Measurements from ENCODE around the gene SDCCAG8.

The SDCCAG8 gene

GRCh38 chr1:243379208-243379607, 123.4 kb downstream of the SDCCAG8 start:
- no peak for DNase-seq (ENCODE audit: extremely low read depth in 1 of 2, low read depth in 1 of 2)

GRCh38 chr1:243379706-243380105, 123.9 kb downstream of the SDCCAG8 start:
- DNase-seq (ENCODE audit: extremely low read depth in 1 of 2, low read depth in 1 of 2) = no peak

- DNase-seq (ENCODE audit: extremely low read depth in 1 of 2, low read depth in 1 of 2) = no peak
Observed at GRCh38 chr1:243388276-243388675, 132.4 kb downstream of the SDCCAG8 start.

GRCh38 chr1:243390162-243390791, 134.4 kb downstream of the SDCCAG8 start:
- no peak for DNase-seq (ENCODE audit: extremely low read depth in 1 of 2, low read depth in 1 of 2)

- no peak for DNase-seq (ENCODE audit: extremely low read depth in 1 of 2, low read depth in 1 of 2)
Observed at GRCh38 chr1:243391355-243391754, 135.5 kb downstream of the SDCCAG8 start.

GRCh38 chr1:243393096-243393495, 137.3 kb downstream of the SDCCAG8 start:
- DNase-seq (ENCODE audit: extremely low read depth in 1 of 2, low read depth in 1 of 2) = no peak

GRCh38 chr1:243394066-243394465, 138.2 kb downstream of the SDCCAG8 start:
- no peak for DNase-seq (ENCODE audit: extremely low read depth in 1 of 2, low read depth in 1 of 2)

- no peak for DNase-seq (ENCODE audit: extremely low read depth in 1 of 2, low read depth in 1 of 2)
Observed at GRCh38 chr1:243394601-243395464, 139.0 kb downstream of the SDCCAG8 start.

GRCh38 chr1:243396424-243396823, 140.6 kb downstream of the SDCCAG8 start:
- DNase-seq (ENCODE audit: extremely low read depth in 1 of 2, low read depth in 1 of 2) = no peak

GRCh38 chr1:243396876-243397275, 141.0 kb downstream of the SDCCAG8 start:
- DNase-seq (ENCODE audit: extremely low read depth in 1 of 2, low read depth in 1 of 2) = no peak

GRCh38 chr1:243397613-243398321, 141.9 kb downstream of the SDCCAG8 start:
- DNase-seq (ENCODE audit: extremely low read depth in 1 of 2, low read depth in 1 of 2) = no peak

GRCh38 chr1:243399561-243400155, 143.8 kb downstream of the SDCCAG8 start:
- DNase-seq (ENCODE audit: extremely low read depth in 1 of 2, low read depth in 1 of 2) = no peak

- no peak for DNase-seq (ENCODE audit: extremely low read depth in 1 of 2, low read depth in 1 of 2)
Observed at GRCh38 chr1:243402868-243403267, 147.0 kb downstream of the SDCCAG8 start.

GRCh38 chr1:243406424-243406823, 150.6 kb downstream of the SDCCAG8 start:
- DNase-seq (ENCODE audit: extremely low read depth in 1 of 2, low read depth in 1 of 2) = no peak

- DNase-seq (ENCODE audit: extremely low read depth in 1 of 2, low read depth in 1 of 2) = no peak
Observed at GRCh38 chr1:243407284-243408018, 151.6 kb downstream of the SDCCAG8 start.

GRCh38 chr1:243408479-243408878, 152.6 kb downstream of the SDCCAG8 start:
- no peak for DNase-seq (ENCODE audit: extremely low read depth in 1 of 2, low read depth in 1 of 2)

- no peak for DNase-seq (ENCODE audit: extremely low read depth in 1 of 2, low read depth in 1 of 2)
Observed at GRCh38 chr1:243409284-243409683, 153.4 kb downstream of the SDCCAG8 start.

- DNase-seq (ENCODE audit: extremely low read depth in 1 of 2, low read depth in 1 of 2) = no peak
Observed at GRCh38 chr1:243411472-243411871, 155.6 kb downstream of the SDCCAG8 start.

- DNase-seq (ENCODE audit: extremely low read depth in 1 of 2, low read depth in 1 of 2) = no peak
Observed at GRCh38 chr1:243413431-243414151, 157.8 kb downstream of the SDCCAG8 start.

GRCh38 chr1:243414152-243414494, 158.3 kb downstream of the SDCCAG8 start:
- no peak for DNase-seq (ENCODE audit: extremely low read depth in 1 of 2, low read depth in 1 of 2)

Data from stimulated activated CD8-positive, alpha-beta memory T cell treated with anti-CD3 and anti-CD28 coated beads, Interleukin-7, amount 100 ng/mL, for 48 hours (primary cell).